Mesendoderm (in vitro differentiated cells): ENCODE data around the gene PLA2G4D.

Source experiments
- DNase-seq: peaks from one replicate; pipeline ENCODE4 v3.0.0; 2013
- H2AK5ac ChIP-seq: 2 replicates; pipeline ENCODE4 v1.6.1; 2013; ENCODE audit warnings: low read length, inconsistent platforms
- H2BK120ac ChIP-seq: 2 replicates; pipeline ENCODE4 v1.6.1; 2013; ENCODE audit warnings: low read depth, mild to moderate bottlenecking, low read length, moderate library complexity, mixed read lengths
- H2BK15ac ChIP-seq: replicated peaks from 2 replicates; pipeline ENCODE4 v1.6.1; 2013; ENCODE audit warnings: low read depth, mild to moderate bottlenecking, moderate library complexity
- H2BK5ac ChIP-seq: 2 replicates; pipeline ENCODE4 v1.6.1; 2013; ENCODE audit warnings: low read length, inconsistent platforms
- H3K18ac ChIP-seq: 2 replicates; pipeline ENCODE4 v1.6.1; 2013; ENCODE audit warnings: mild to moderate bottlenecking, low read length, mixed read lengths
- H3K23ac ChIP-seq: one replicate; pipeline ENCODE4 v1.6.1; 2013; ENCODE audit warnings: low read length
- H3K27ac ChIP-seq: 2 replicates; pipeline ENCODE4 v1.5.1; 2013; ENCODE audit warnings: low read depth, mild to moderate bottlenecking, inconsistent platforms, low read length, moderate library complexity
- H3K27me3 ChIP-seq: 2 replicates; pipeline ENCODE4 v1.6.1; 2013; ENCODE audit warnings: low read length, control low read depth, mild to moderate bottlenecking, inconsistent platforms; ENCODE audit not compliant: insufficient read depth, poor library complexity
- H3K36me3 ChIP-seq: 2 replicates; pipeline ENCODE4 v1.6.1; 2013; ENCODE audit warnings: low read length, inconsistent platforms; ENCODE audit not compliant: control insufficient read depth, insufficient read depth
- H3K4ac ChIP-seq: one replicate; pipeline ENCODE4 v1.6.1; 2013; ENCODE audit warnings: low read depth, mild to moderate bottlenecking, low read length, moderate library complexity
- H3K4me1 ChIP-seq: 2 replicates; pipeline ENCODE4 v1.6.1; 2013; ENCODE audit warnings: low read depth, low read length, inconsistent platforms; ENCODE audit not compliant: control insufficient read depth
- H3K4me2 ChIP-seq: 2 replicates; pipeline ENCODE4 v1.6.1; 2013; ENCODE audit warnings: low read length
- H3K4me3 ChIP-seq: 2 replicates; pipeline ENCODE4 v1.5.1; 2013; ENCODE audit warnings: mild to moderate bottlenecking, low read length
- H3K56ac ChIP-seq: one replicate; pipeline ENCODE4 v1.6.1; 2013; ENCODE audit warnings: low read length
- H3K79me1 ChIP-seq: 2 replicates; pipeline ENCODE4 v1.6.1; 2013; ENCODE audit warnings: low read length, inconsistent platforms
- H3K79me2 ChIP-seq: 2 replicates; pipeline ENCODE4 v1.6.1; 2013; ENCODE audit warnings: mild to moderate bottlenecking, low read length; ENCODE audit not compliant: control insufficient read depth, insufficient read depth
- H3K9ac ChIP-seq: 2 replicates; pipeline ENCODE4 v1.6.1; 2013; ENCODE audit warnings: low read length, inconsistent platforms
- H4K5ac ChIP-seq: one replicate; pipeline ENCODE4 v1.6.1; 2013; ENCODE audit warnings: low read length
- H4K8ac ChIP-seq: one replicate; pipeline ENCODE4 v1.6.1; 2013; ENCODE audit warnings: low read depth, mild to moderate bottlenecking, control low read depth, low read length, moderate library complexity
- WGBS: extraction: QIAGEN DNeasy Blood & Tissue Kit; methylation state at CpG from one replicate; pipeline ENCODE4 v1.1.7; 2013; ENCODE audit warnings: low lambda C conversion rate, missing lambda C conversion rate; ENCODE audit not compliant: insufficient coverage; ENCODE audit errors: extremely low coverage; 5-methylcytosine and 5-hydroxymethylcytosine counted together

The PLA2G4D gene

DNA sequence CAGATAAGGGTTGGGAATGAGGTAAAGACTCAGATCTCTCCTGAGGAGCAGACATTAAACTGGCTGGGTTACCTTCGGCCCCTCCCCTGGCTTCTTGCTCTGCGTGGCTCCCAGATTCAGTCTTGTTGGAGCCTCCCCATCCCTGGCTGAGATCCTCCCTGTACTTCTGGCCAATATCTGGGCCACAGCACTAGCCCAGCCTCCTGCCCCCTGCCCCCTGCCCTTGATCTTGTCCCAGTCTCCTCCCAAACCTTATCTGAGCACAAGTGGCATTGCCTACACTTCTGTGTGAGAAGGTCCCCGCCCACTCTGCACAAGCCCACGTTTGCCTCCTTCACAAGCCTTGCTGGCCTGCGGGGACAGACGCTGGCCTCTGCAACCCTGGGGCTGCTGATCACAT is 45.2 kb upstream of the PLA2G4D start:
- H4K8ac ChIP-seq = no peak overlapping the region
- H3K9ac ChIP-seq = no peak overlapping the region
- peaks cover 5% of the 10 kb centered on the region for H3K4me1 ChIP-seq
- no peaks in the 10 kb centered on the region for H3K79me1 ChIP-seq
- H3K56ac ChIP-seq = no peak overlapping the region
- no peak overlapping the region for H2BK5ac ChIP-seq
- no peak overlapping the region for H3K4ac ChIP-seq
- no peak overlapping the region for H3K18ac ChIP-seq
- H3K36me3 ChIP-seq = no peaks in the 10 kb centered on the region
- no CpG with 5 or more reads among the region's 6 CpGs for WGBS
- H2AK5ac ChIP-seq = no peak overlapping the region
- H3K23ac ChIP-seq = no peak overlapping the region
- no peak overlapping the region for H4K5ac ChIP-seq
- H3K79me2 ChIP-seq = no peaks in the 10 kb centered on the region
- H3K4me2 ChIP-seq = no peak overlapping the region
- no peak overlapping the region for H3K4me3 ChIP-seq
- no peak for DNase-seq
- no peak overlapping the region for H2BK120ac ChIP-seq
- no peak overlapping the region for H3K27ac ChIP-seq
- H2BK15ac ChIP-seq = no peak overlapping the region
- H3K27me3 ChIP-seq = no peaks in the 10 kb centered on the region

DNA sequence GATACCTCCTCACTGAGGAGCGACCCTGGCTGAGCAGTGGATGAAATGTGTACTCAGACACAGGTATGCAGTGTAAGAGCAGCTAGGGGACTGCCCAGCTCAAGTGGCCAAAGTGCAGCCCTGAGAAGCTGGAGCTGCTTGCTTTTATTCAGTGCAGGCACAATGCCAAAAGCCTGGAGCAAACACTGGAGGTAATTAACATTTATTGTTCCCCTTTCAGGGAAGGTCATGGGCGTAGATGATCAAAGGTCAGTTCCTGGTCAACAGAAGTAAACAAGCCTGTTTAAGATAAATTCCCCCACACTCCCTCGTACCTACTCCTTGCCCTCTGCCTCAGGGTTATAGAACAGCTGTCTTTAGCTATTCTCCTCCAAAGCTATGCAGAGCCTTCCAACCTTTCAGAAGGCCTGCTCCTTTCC is 44.6 kb upstream of the PLA2G4D start:
- no CpG with 5 or more reads among the region's 3 CpGs for WGBS
- Histone ChIP-seq H3K79me2 (no peaks in the 10 kb centered on the region), H2AK5ac (no peak overlapping the region), H3K27ac (no peak overlapping the region), H3K18ac (no peak overlapping the region), H3K79me1 (no peaks in the 10 kb centered on the region), H3K56ac (no peak overlapping the region), H3K4me1 (peaks cover 5% of the 10 kb centered on the region), H3K27me3 (no peaks in the 10 kb centered on the region), H2BK15ac (no peak overlapping the region), H3K9ac (no peak overlapping the region), H2BK120ac (no peak overlapping the region), H3K23ac (no peak overlapping the region), H4K8ac (no peak overlapping the region), H3K36me3 (no peaks in the 10 kb centered on the region), H2BK5ac (no peak overlapping the region), H4K5ac (no peak overlapping the region), H3K4me3 (no peak overlapping the region), H3K4me2 (no peak overlapping the region), H3K4ac (no peak overlapping the region)
- DNase-seq = peak; percentile 60

- Histone ChIP-seq H3K4ac (no peak overlapping the region), H2BK120ac (no peak overlapping the region), H3K4me2 (no peak overlapping the region), H3K23ac (no peak overlapping the region), H4K5ac (no peak overlapping the region), H2BK15ac (no peak overlapping the region), H3K27me3 (no peaks in the 10 kb centered on the region), H3K4me3 (no peak overlapping the region), H3K79me1 (no peaks in the 10 kb centered on the region), H3K4me1 (peaks cover 5% of the 10 kb centered on the region), H2AK5ac (no peak overlapping the region), H3K79me2 (no peaks in the 10 kb centered on the region), H3K56ac (no peak overlapping the region), H2BK5ac (no peak overlapping the region), H3K27ac (no peak overlapping the region), H3K36me3 (no peaks in the 10 kb centered on the region), H3K18ac (no peak overlapping the region), H4K8ac (no peak overlapping the region), H3K9ac (no peak overlapping the region)
- no peak for DNase-seq
- WGBS = no CpG with 5 or more reads among the region's 4 CpGs
These were observed 44.0 kb upstream of the PLA2G4D start for GRCh38 chr15:42138411-42138810.

DNA sequence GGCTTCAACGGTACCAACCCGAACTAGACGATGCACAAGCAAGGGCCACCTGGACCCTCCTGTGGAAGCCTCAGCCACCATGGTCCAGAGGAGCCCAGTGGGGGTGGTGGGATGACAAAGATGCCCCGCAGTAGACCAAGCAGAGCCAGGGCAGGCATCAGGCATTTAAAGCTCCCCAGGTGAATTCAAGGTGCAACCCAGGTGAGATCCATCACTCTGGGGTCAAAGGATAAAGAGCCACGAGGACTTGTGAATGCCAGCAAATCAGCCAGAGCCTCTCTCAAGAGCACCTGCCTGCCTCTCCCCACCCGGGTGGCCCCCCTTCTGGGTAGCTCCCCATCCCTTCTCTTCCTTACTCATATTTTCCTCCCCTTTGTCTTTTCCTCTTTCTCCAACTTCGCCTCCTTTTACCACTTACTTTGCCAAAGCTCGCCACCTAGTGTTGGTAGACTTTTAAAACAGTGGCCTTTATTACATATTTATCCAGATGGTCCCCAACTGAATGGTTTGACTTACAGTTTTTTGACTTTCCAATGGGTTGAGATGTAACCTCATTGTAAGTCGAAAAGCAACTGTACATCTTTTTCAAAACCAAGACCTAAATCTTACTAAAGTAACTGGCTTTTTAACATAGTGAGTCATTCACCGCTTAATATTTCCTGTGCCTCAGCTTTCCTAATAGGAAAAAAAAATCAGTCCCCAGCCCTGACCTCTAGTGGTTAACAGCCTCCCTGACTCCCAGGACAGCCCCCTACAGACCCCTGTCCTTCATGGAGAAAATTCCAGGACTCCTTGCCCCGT is 43.3 kb upstream of the PLA2G4D start:
- Histone ChIP-seq H3K79me2 (no peaks in the 10 kb centered on the region), H3K27ac (no peak overlapping the region), H3K18ac (no peak overlapping the region), H4K8ac (no peak overlapping the region), H2BK120ac (no peak overlapping the region), H3K23ac (no peak overlapping the region), H3K56ac (no peak overlapping the region), H3K27me3 (no peaks in the 10 kb centered on the region), H3K4me2 (no peak overlapping the region), H3K36me3 (no peaks in the 10 kb centered on the region), H4K5ac (no peak overlapping the region), H2BK5ac (no peak overlapping the region), H3K4ac (no peak overlapping the region), H3K4me3 (no peak overlapping the region), H2BK15ac (no peak overlapping the region), H2AK5ac (no peak overlapping the region), H3K9ac (no peak overlapping the region), H3K79me1 (no peaks in the 10 kb centered on the region), H3K4me1 (peaks cover 5% of the 10 kb centered on the region)
- WGBS = no CpG with 5 or more reads among the region's 11 CpGs
- DNase-seq = peak; percentile 80

DNA sequence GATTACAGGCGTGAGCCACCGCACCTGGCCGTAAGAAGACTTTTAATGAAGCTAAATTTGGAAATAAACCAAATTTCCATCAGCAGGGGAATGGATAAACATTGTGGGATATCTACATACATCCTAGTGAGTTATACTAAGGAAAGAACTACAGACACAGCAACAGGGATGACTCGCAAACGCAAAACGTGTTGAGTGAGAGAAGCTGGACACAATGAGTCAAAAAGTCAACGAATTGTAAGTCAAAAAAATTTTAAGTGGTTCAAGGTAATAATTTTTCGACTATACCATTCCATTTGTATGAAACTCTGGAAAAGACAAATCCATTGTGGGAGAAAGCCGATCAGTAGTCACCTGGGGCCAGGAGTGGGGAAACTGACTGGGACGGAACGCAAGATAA is 42.2 kb upstream of the PLA2G4D start:
- H3K4me3 ChIP-seq = no peak overlapping the region
- H3K4me1 ChIP-seq = peaks cover 5% of the 10 kb centered on the region
- H2BK5ac ChIP-seq = no peak overlapping the region
- H2AK5ac ChIP-seq = no peak overlapping the region
- no peaks in the 10 kb centered on the region for H3K36me3 ChIP-seq
- H3K4ac ChIP-seq = no peak overlapping the region
- H3K56ac ChIP-seq = no peak overlapping the region
- no peak overlapping the region for H3K23ac ChIP-seq
- DNase-seq = no peak
- no CpG with 5 or more reads among the region's 11 CpGs for WGBS
- no peaks in the 10 kb centered on the region for H3K79me2 ChIP-seq
- H3K27me3 ChIP-seq = no peaks in the 10 kb centered on the region
- H3K18ac ChIP-seq = no peak overlapping the region
- no peak overlapping the region for H3K27ac ChIP-seq
- no peak overlapping the region for H2BK15ac ChIP-seq
- no peak overlapping the region for H3K9ac ChIP-seq
- H2BK120ac ChIP-seq = no peak overlapping the region
- no peak overlapping the region for H4K8ac ChIP-seq
- H3K79me1 ChIP-seq = no peaks in the 10 kb centered on the region
- H3K4me2 ChIP-seq = no peak overlapping the region
- no peak overlapping the region for H4K5ac ChIP-seq

- no peak overlapping the region for H3K18ac ChIP-seq
- no peak overlapping the region for H3K27ac ChIP-seq
- H4K8ac ChIP-seq = no peak overlapping the region
- no peak overlapping the region for H3K4me2 ChIP-seq
- H3K36me3 ChIP-seq = no peaks in the 10 kb centered on the region
- WGBS = no CpG with 5 or more reads among the region's 1 CpG
- peaks cover 3% of the 10 kb centered on the region for H3K4me1 ChIP-seq
- no peak for DNase-seq
- no peak overlapping the region for H3K9ac ChIP-seq
- H3K23ac ChIP-seq = no peak overlapping the region
- H2AK5ac ChIP-seq = no peak overlapping the region
- H3K27me3 ChIP-seq = no peaks in the 10 kb centered on the region
- H3K56ac ChIP-seq = no peak overlapping the region
- no peaks in the 10 kb centered on the region for H3K79me2 ChIP-seq
- H2BK120ac ChIP-seq = no peak overlapping the region
- H3K79me1 ChIP-seq = no peaks in the 10 kb centered on the region
- no peak overlapping the region for H4K5ac ChIP-seq
- no peak overlapping the region for H2BK15ac ChIP-seq
- H3K4me3 ChIP-seq = no peak overlapping the region
- H2BK5ac ChIP-seq = no peak overlapping the region
- H3K4ac ChIP-seq = no peak overlapping the region
These were observed 41.0 kb upstream of the PLA2G4D start for GRCh38 chr15:42135351-42135750.
